IPS DF 19.7 (cell line): ENCODE data around the gene GSDMA.

Experiments used
- DNase-seq: peaks from one replicate; pipeline ENCODE4 v3.0.0-alpha.2; 2013; ENCODE audit warnings: low read depth, low spot score

GSDMA gene

DNA sequence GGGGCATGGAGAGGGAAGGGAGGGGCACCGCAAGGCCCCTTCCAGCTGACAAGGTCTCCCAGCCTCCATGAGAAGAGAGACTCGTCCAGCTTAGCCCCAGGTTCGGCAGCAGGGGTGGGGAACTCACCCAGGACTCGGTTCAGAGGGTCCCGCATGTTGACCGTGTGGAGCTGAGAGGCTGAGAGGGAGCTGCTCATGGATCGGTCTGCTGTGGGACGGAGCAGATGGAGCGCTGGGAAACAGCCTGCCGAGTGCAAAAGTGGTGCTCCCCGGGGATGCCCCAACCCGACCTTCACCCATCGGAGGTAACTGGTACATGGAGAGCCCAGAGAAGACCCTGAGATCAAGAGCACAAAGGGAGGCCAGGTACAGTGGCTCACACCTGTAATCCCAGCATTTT lies 57.3 kb downstream of the GSDMA start:
- DNase-seq: no peak

DNA sequence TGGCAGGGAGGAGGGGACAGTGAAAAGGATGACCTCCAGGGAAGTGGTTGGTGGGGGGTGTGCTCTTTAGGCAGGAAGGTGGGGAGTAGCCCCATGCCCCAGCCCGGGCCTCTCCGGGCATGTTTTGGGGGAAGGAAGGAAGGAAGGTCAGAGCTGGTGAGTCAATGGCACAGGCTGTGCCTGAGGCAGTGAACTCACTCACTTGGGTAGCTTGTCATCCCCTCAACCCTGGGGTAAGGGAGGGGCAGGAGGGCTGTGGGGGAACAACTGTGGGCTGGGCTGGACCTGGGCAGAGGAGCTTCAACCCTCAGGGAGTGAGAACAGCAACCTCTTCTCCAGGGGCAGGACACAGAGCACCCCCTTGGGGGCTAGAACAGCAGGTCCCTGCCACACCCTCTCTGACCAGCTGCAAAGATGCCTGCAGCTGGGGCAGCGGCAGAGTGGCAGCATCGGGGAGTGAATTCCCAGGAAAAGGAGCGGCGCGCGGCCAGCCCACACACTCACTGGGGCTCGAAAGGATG lies 58.7 kb downstream of the GSDMA start:
- DNase-seq: no peak

DNA sequence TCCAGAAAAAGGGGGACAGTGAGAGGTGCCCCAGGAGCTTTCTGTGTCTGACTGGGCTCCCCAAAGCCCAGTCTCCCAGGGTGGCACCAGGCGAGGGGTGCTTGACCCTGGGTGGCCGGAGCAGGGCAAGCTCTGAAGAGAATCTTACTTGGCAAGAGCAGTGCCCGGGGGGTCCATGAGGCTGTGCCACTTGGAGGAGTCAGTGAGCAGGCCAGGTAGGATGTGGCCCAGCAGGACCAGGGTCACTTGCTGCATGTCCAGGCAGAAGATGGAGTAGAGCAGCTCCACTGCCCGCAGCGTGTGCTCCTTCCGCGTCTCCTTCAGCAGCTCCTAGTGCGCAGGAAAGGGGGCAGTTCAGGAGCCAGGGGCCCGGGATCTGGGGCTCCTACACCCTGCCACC lies 59.7 kb downstream of the GSDMA start:
- DNase-seq: no peak

DNA sequence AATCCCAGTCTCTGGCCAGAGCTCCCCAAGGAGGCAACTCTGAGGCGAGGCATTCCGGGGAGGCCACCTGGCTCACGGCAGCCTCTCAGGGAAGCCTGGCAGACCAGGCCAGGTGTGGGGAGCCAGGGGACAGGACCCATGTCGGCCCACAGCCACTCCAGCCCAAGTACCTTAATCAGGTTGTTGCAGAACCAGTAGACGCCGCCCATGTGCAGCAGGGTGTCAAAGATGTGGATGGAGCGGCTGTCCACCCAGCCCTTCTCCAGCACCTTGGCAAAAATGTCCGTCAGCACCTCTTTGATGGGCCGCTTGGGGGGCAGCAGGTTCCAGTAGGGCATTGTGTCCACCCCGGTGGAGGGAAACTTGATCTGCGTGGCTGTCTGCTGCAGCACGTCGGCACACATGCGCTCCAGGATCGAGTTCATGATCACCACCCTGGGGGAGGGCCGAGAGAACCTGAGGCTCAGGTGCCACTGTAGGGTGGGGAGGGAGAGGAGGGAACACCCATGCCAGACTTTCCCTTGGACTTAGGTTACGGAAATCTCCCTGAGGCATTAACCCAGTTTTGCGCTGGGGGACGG lies 60.2 kb downstream of the GSDMA start:
- no peak for DNase-seq

DNA sequence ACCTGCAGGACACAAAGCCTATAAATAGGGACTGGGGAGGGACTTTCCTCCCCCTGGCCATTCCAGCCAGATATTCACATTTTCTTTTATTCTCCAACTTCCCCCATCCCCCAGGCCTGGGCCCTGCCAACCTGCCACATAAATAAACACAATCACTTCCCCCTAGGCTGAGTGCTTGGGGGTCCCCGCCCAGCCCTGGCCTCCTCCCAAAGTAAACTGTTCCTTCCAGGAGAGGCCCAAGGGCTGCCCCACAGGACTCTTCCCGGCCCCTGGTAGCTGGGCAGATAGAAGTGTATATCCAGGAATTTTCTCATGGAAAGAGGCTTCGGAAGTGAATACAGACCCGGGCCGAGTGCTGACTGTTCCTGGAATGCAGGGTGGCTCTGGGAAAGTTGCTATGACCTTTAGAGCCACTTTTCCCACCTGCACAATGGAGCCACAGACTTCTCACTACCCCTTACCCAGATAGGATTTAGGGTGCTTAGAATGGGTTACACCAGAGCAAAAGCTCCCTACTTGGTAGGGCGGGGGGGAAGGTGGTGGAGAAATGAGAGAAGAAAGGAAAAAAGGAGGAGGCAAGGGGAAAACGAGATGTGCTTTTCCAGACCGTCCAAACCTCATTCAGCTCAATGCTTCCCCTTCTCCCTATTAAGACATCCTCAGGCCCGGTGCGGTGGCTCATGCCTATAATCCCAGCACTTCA lies 60.9 kb downstream of the GSDMA start:
- DNase-seq: no peak

DNA sequence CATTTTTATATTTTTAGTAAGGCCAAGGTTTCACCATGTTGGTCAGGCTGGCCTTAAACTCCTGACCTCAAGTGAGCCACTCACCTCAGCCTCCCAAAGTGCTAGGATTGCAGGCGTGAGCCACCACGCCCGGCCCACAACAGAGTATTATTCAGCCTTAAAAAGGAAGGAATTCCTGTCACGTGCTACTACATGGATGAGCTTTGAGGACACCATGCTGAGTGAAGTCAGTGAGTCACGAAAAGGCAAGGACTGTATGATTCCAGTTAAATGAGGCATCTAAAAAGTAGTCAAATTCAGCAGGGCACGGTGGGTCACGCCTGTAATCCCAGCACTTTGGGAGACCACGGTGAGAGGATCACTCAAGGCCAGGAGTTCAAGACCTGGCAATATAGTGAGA lies 62.1 kb downstream of the GSDMA start:
- no peak for DNase-seq

DNA sequence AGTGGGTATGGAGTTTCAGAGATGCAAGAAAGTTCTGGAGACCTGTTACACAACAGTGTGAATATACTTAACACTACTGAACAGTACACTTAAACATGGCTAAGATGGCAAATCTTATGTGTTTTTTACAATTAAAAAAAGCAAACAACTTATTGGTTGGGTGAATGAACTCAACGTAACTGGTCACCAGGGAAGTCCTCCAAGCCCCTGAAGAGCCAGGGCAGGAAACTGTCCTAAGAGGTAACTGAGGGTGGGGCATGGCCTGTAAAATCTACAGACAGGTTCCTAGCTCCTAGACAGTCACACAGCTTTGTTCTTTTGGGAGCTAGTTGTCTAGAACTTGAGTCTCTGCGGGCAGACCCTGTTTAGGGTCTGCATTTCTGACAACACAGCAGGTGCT lies 62.8 kb downstream of the GSDMA start:
- no peak for DNase-seq

DNA sequence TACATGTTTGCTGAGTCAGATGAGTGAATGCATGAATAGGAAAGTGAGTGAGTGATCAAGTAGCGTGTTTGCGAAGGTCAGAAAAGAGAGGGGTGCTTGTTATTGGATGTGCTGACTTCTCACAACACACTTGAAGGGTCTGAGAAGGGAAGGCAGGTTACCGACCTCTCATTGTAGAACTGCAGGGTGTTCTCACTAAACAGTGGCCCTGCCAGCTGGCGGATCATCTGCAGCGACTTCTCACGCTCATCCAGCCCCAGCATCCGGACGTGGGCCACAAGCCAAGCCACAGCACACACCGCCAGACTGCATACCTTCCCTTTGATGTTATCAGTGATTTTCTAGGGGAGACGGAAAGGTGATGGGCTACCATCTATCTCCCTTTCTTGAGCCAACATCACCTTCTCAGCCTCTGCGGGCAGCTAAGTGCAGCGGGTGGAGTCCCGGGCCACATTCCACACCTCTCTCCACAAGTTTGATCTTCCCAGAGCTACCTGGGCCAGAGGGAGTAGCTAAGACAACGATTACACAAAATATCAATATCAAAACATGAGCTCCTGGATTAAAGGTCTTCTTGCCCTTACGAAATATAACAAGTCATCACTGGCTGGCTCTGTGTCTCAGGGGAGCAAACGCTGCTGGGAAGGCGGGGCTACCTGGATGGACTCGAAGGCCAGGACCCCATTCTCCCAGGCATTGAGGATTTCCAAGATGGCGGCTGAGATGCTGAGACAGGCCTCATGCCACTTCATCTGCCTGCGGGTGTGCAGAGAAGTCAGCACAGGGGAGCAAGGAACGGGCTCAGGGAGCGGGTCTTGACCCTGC lies 63.4 kb downstream of the GSDMA start:
- DNase-seq: no peak

DNA sequence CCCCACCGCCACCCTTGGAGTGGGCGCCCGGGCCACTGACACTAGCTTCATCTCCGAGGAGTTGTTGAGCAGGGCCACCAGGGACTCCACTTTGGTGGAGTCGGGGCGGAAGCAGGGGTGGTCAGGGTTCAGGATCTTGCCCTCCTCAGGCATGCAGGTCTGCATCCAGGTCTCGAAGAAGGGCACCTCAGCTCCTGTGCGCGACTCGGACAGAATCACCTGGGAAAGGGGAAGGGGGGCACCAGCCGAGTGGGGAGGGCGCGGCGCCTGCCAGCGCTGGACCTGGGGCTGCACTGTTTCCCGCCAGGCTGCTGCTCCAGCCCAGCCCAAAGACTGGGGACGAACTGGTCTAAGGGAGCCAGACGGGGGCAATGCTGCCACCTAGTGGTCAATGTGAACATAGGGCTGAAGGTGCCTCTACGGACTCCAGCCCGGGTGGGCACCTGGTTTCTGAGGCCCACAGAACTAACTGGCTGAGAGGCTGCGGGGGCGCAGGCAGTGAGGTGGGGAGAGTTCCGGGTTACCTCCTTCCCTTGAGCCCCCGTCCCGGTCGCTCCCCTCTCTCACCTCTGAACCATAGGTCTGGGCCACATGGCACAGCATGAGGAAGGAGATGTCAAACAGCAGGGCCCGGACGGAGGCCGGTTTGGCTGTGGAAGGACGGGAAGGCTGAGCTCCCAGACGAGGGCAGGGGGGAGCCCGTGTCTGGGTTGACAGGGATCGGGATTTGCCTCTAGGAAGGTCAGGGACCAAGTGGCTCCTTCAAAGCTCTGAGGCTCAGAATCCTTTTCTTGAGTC lies 64.2 kb downstream of the GSDMA start:
- DNase-seq: peak; percentile 67
